Tibial nerve (tissue), 4 donors: Measurements from ENCODE around the gene OPCML.

Source experiments
- EP300 ChIP-seq, 2 donors: sonication (generic); formaldehyde crosslinking; IDR thresholded peaks; one replicate each; pipeline ENCODE4 v1.6.1; 2017; ENCODE audit warnings: antibody characterized with exemption in 2 of 2, mild to moderate bottlenecking in 1 of 2
- POLR2A ChIP-seq, 2 donors: fragments of 450-650 bp; IDR thresholded peaks; one replicate each; pipeline ENCODE4 v1.6.1; 2017; ENCODE audit warnings: antibody characterized with exemption in 2 of 2, mild to moderate bottlenecking in 2 of 2, moderate library complexity in 2 of 2
- TF ChIP-seq, protein P1 (sequence below), 5 experiments: fragments of 200-600 bp in 3 of 5; fragments of 450-650 bp in 2 of 5; sonication (generic) in 3 of 5; IDR thresholded peaks; one replicate each; pipeline ENCODE4 v1.5.1; 2016 to 2019; ENCODE audit warnings: antibody characterized with exemption in 5 of 5, mild to moderate bottlenecking in 3 of 5, moderate library complexity in 2 of 5

DNA sequence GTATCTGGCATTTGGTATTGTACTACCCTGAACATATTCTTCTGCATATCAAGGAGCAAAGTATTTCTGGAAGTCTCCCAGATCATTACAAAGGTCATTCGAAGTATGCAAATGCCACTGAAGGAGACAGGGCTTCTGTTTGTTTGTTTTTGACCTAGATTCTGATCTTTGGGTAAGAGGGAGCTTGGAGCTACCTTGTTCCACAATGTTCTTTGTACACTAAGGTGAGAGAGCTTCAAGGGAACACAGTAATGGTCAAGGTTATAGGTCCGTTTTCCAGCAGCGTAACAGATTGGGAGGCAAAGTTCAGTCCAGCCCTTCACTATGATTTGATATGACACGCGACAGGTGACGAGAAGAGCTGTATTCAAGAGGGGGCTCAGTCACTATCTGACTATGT, 10.0 kb downstream of the OPCML start:
- TF ChIP-seq, protein P1, sequence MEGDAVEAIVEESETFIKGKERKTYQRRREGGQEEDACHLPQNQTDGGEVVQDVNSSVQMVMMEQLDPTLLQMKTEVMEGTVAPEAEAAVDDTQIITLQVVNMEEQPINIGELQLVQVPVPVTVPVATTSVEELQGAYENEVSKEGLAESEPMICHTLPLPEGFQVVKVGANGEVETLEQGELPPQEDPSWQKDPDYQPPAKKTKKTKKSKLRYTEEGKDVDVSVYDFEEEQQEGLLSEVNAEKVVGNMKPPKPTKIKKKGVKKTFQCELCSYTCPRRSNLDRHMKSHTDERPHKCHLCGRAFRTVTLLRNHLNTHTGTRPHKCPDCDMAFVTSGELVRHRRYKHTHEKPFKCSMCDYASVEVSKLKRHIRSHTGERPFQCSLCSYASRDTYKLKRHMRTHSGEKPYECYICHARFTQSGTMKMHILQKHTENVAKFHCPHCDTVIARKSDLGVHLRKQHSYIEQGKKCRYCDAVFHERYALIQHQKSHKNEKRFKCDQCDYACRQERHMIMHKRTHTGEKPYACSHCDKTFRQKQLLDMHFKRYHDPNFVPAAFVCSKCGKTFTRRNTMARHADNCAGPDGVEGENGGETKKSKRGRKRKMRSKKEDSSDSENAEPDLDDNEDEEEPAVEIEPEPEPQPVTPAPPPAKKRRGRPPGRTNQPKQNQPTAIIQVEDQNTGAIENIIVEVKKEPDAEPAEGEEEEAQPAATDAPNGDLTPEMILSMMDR (IDR thresholded peaks at IDR 0.05): no peak
- TF ChIP-seq POLR2A (IDR thresholded peaks at IDR 0.05) (no peak), EP300 (IDR thresholded peaks at IDR 0.05) (no peak)
